DMS79 treated with DMSO at 0.1 percent for 48 hours (cell line): ENCODE data around the gene ARID2.

Experiments used
- DNase-seq: peaks from one replicate; lab custom pipeline; 2025; lab: John Stamatoyannopoulos, UW

The ARID2 gene

DNA sequence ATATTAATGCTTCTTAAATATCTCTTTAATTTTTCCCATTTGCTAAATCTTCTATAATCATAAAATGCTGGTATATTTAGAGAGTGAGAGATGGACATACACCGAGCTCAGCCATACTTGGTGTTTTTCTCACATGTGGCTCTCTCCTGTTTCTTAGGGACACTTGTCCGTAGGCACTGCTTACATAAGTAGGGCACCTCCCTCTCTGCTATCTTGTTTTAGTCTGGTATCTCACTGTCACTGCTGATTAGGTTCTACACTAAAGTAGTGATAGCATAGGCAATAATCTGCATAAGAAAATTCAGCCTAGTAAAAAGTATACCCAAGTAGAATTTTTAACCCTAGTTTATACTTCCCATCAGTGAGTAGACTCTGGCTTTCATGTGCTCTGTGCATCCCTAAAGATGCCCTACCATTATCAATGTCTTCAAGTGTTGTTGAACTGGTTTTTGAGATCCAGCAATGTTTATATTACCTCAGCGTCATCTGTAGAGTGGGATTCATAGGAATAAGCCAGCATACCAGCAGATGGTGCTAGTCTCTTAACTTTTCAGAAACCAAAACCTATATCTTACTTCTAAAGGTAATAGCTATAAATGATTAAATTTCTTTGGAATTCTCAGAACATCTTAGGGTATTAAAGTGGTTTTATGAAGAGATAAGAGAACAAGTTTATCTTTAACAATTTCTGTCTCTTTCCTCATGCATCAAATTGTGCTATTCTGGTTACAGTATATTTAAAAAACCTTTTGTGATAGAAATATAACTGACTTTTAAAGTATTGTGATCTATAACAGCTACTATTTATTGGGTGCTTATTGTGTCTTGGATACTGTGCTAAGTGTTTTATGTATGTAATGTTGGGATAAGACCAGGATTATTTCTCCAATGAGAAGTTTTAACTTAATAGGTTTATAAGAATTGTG lies 32.9 kb downstream of the ARID2 start:
- DNase-seq = peak; percentile 10

DNA sequence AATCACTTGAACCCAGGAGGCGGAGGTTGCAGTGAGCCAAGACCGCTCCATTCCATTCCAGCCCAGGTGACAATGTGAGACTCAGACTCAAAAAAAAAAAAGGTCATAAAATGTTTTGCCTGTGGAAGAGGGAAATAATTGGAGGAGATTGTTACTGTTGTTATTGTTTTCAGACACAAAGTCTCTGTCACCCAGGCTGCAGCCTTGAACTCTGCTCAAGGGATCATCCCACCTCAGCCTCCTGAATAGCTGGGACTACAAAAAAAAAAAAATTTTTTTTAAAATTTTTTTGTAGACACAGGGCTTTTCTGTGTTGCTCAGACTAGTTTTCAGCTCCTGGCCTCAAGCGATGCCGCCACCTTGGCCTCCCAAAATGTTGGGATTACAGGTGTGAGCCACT lies 33.9 kb downstream of the ARID2 start:
- no peak for DNase-seq

GRCh38 chr12:45768194-45768593 lies 38.7 kb downstream of the ARID2 start:
- DNase-seq = no peak

- DNase-seq = no peak
Observed at GRCh38 chr12:45773747-45774146, 44.2 kb downstream of the ARID2 start.

DNA sequence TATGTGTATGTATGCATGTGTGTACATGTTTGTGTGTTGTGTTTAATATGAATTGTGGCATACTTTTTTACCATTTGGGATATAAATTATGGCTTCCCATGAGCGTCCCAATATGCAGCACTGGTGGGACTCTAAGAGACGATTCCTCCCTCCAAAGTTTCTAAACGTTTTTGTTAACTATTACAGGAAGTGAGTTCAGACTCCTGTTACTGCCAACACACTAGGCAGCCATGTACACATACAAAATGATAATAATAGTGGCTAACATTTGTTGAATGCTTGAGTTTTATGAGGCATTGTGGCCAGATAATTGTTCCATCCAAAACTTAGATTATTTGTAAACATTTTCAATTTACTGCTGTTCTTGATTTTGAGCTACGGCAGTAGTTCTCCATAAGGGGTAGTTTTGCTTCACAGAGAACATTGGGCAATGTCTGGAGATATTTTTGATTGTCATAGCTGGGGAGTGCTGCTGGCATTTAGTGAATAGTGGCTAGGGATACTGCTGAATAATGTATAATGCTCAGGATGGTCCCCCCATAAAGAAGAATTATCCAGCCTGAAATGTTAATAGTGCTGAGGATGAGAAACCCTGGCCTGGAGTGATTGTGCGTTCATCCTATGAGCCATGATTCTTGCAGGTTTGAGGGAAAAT lies 45.1 kb downstream of the ARID2 start:
- no peak for DNase-seq

DNA sequence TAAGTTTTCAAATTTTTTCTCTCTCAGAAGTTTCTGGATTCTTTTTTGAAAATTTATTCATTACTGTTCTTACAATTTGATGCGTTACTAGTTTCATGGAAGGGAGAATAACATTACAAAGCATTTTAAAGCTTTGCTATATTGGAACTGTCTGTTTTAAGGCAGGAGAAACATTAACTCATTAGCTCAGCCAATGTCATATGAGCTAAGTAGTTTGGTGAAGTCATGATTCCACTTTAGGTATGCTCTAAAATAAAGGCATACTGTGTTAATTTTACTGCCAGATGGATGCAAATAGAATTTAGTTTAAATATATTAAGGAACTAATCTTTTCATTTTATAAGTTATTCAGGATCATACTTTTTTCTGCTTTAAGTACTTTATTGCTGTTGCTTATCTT lies 46.0 kb downstream of the ARID2 start:
- DNase-seq = no peak

DNA sequence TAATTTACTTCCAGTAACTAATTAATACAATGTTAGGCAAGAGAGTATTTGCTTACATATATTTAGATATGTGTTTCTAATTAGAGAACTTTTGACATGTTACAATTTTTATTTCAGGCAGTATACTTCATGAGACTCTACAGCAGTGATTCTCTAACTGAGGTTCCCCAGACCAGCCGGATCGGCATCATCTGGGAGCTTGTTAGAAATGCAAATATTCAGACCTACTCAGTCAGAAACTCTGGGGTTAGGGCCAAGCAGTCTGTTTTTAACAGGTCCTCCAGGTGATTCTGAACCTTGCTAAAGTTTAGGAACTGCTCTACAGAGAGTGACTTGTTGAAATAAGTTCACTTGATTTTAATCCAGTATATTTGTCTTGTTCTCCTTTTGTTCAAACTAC lies 46.5 kb downstream of the ARID2 start:
- DNase-seq = no peak

GRCh38 chr12:45779936-45780335 lies 50.4 kb downstream of the ARID2 start:
- DNase-seq = no peak

GRCh38 chr12:45781080-45781479 lies 51.6 kb downstream of the ARID2 start:
- DNase-seq = no peak

GRCh38 chr12:45785315-45785714 lies 55.8 kb downstream of the ARID2 start:
- DNase-seq = no peak

DNA sequence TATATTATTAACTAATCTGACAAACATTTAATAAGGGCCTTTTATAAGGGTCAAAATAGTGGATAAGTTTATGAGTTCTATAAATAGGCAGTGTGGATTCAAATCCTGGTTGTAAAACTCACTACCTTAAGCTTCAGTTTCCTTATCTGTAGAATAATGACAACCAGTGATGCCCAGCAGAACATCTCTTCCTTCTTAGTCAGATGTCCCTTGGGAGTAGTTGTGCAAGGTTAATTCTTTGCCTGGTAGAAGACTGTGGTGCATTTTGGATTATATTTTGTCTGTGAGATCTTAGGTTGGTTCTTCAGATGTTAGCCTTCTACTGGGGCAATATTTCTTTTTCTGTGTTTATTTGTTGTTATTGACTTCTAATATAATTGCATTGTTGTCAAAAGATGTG lies 59.5 kb downstream of the ARID2 start:
- no peak for DNase-seq

GRCh38 chr12:45794422-45794821 lies 64.9 kb downstream of the ARID2 start:
- DNase-seq = no peak

GRCh38 chr12:45801625-45802024 lies 72.1 kb downstream of the ARID2 start:
- DNase-seq = no peak

DNA sequence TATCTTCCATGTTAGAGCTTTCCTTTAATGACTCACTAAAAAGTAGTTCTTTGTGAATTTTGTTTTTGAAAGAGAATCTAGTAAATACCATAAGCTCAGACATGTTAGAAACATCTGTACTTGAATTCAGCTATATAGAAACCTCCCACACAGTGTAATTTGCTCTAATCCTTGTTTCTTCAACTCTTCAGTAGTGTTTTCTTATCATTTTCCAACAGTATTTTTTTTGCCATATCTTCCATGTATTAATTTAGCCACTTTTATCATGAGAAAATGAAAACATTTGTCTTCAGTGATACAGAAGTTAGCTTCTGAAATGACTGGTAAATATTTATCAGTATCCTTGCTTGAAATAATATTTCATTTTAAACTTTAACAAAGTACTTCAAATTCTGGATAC lies 73.6 kb downstream of the ARID2 start:
- no peak for DNase-seq

GRCh38 chr12:45816652-45817051 lies 87.1 kb downstream of the ARID2 start:
- no peak for DNase-seq

GRCh38 chr12:45827974-45828373 lies 98.5 kb downstream of the ARID2 start:
- no peak for DNase-seq

DNA sequence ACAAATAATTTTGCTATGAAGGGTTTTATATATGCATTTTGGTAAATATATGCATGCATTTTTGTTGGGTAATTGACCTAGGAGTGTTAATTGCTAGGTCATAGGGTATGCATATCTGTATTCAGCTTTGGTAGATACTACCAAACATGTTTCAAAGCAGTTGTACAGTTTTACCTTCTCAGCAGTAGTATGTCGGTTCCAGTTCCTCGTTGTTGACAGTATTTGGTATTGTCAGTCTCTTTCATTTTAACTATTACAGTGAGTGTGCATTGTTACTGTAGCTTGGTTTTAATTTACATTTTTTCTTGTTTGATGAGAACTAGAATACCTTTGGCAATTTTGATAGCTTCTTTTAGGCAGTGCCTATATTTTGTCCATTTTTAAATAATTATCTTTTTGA lies 98.9 kb downstream of the ARID2 start:
- no peak for DNase-seq

- no peak for DNase-seq
Observed at GRCh38 chr12:45831590-45831989, 102.1 kb downstream of the ARID2 start.

- no peak for DNase-seq
Observed at GRCh38 chr12:45833401-45833800, 103.9 kb downstream of the ARID2 start.

GRCh38 chr12:45834809-45835208 lies 105.3 kb downstream of the ARID2 start:
- no peak for DNase-seq

DNA sequence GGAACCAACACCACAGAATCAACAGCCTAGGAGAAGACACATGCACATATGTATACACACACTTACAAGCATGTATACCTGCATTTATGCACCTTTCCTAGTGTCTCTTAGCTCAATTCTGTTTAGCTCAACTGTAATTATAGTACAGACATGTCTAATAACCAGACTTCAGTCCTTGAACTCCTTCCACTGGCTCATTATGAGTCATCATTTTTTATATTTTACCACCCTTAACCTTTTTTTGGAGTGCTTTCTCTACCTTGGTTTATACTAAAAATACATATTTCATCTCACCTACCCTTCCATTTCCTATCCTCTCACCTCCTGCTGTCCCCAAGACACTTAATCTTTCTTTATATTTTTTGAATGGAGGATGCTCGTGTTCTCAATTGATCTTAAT lies 110.4 kb downstream of the ARID2 start:
- DNase-seq = no peak

- no peak for DNase-seq
Observed at GRCh38 chr12:45849289-45849688, 119.8 kb downstream of the ARID2 start.

- no peak for DNase-seq
Observed at GRCh38 chr12:45850302-45850701, 120.8 kb downstream of the ARID2 start.

DNA sequence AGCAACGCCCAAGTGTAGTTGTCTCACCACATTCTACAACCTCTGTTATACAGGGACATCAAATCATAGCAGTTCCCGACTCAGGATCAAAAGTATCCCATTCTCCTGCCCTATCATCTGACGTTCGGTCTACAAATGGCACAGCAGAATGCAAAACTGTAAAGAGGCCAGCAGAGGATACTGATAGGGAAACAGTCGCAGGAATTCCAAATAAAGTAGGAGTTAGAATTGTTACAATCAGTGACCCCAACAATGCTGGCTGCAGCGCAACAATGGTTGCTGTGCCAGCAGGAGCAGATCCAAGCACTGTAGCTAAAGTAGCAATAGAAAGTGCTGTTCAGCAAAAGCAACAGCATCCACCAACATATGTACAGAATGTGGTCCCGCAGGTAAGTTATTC lies 123.0 kb downstream of the ARID2 start:
- no peak for DNase-seq
